ENCODE measurements around the gene SERINC2. TPM values are rescaled to one million over a fixed set of nuclear protein-coding genes. Genes with fewer than 3 reads are reported as not detected.

SERINC2 gene
- total RNA-seq, 1 experiment from 2014 or later, result 140 TPM

GRCh38 chr1:31433396-31433930 lies 20.4 kb downstream of the SERINC2 start:
- Mint-ChIP-seq H3K9me3 (ENCODE audit: unreplicated experiment) (no peaks in the 10 kb centered on the region), H3K27me3 (ENCODE audit: insufficient read depth, unreplicated experiment) (no peaks in the 10 kb centered on the region), H3K27ac (ENCODE audit: low read depth, unreplicated experiment) (no peak overlapping the region), H3K4me3 (ENCODE audit: unreplicated experiment) (no peak overlapping the region), H3K4me1 (ENCODE audit: insufficient read depth, unreplicated experiment) (no peaks in the 10 kb centered on the region), H3K36me3 (ENCODE audit: insufficient read depth, unreplicated experiment) (peaks cover 19% of the 10 kb centered on the region)
- no peak for TF ChIP-seq CTCF (IDR thresholded peaks at IDR 0.05; ENCODE audit: unreplicated experiment)
- no peak for DNase-seq (ENCODE audit: unreplicated experiment)
- BruUV-seq (replicated peaks), result no TSS peak
- intact Hi-C loops (cut with micrococcal nuclease), result no loop called here
- ChIA-PET CTCF (interaction anchor here (0.7 kb wide), 1 partner anchor 39 kb away, joined by 3 read pairs; no protein-coding TSS in a partner anchor), POLR2A (interaction anchor here (0.7 to 1.1 kb wide), 2 partner anchors 20 to 57 kb away, joined by 3 read pairs; partner anchors contain the start of gene SERINC2)

GRCh38 chr1:31434101-31434871 lies 21.3 kb downstream of the SERINC2 start:
- intact Hi-C loops (cut with micrococcal nuclease), result no loop called here
- Mint-ChIP-seq H3K36me3 (ENCODE audit: insufficient read depth, unreplicated experiment) (peaks cover 19% of the 10 kb centered on the region), H3K27ac (ENCODE audit: low read depth, unreplicated experiment) (no peak overlapping the region), H3K4me1 (ENCODE audit: insufficient read depth, unreplicated experiment) (no peaks in the 10 kb centered on the region), H3K4me3 (ENCODE audit: unreplicated experiment) (no peak overlapping the region), H3K27me3 (ENCODE audit: insufficient read depth, unreplicated experiment) (no peaks in the 10 kb centered on the region), H3K9me3 (ENCODE audit: unreplicated experiment) (no peaks in the 10 kb centered on the region)
- ChIA-PET CTCF (interaction anchor here (0.7 kb wide), 1 partner anchor 40 kb away, joined by 3 read pairs; no protein-coding TSS in a partner anchor), POLR2A (interaction anchor here (0.7 to 1.1 kb wide), 2 partner anchors 20 to 21 kb away, joined by 3 read pairs; partner anchors contain the start of gene SERINC2)
- BruUV-seq (replicated peaks), result TSS peak; percentile 91
- TF ChIP-seq CTCF (IDR thresholded peaks at IDR 0.05; ENCODE audit: unreplicated experiment), result no peak
- DNase-seq (ENCODE audit: unreplicated experiment), result no peak

- CTCF ChIA-PET, result no interaction called here
- H3K4me1 Mint-ChIP-seq (ENCODE audit: insufficient read depth, unreplicated experiment), result no peaks in the 10 kb centered on the region
- POLR2A ChIA-PET, result interaction anchor here (0.8 kb wide), 1 partner anchor 246 kb away, joined by 3 read pairs; no protein-coding TSS in a partner anchor
- no peak for TF ChIP-seq CTCF (IDR thresholded peaks at IDR 0.05; ENCODE audit: unreplicated experiment)
- H3K27me3 Mint-ChIP-seq (ENCODE audit: insufficient read depth, unreplicated experiment), result no peaks in the 10 kb centered on the region
- H3K4me3 Mint-ChIP-seq (ENCODE audit: unreplicated experiment), result no peak overlapping the region
- peaks cover 19% of the 10 kb centered on the region for H3K36me3 Mint-ChIP-seq (ENCODE audit: insufficient read depth, unreplicated experiment)
- intact Hi-C loops (cut with micrococcal nuclease), result no loop called here
- no peak for DNase-seq (ENCODE audit: unreplicated experiment)
- no peaks in the 10 kb centered on the region for H3K9me3 Mint-ChIP-seq (ENCODE audit: unreplicated experiment)
- BruUV-seq (replicated peaks), result no TSS peak
- H3K27ac Mint-ChIP-seq (ENCODE audit: low read depth, unreplicated experiment), result no peak overlapping the region
Observed at GRCh38 chr1:31434979-31435378, 22.0 kb downstream of the SERINC2 start.
